ENCODE data around the gene STAG1.

GRCh38 chr3:136708333-136708985, 43.7 kb downstream of the STAG1 start:
- TF ChIP-seq POLR2A (IDR thresholded peaks at IDR 0.05; ENCODE audit: low read length) (no peak), GATA1 (IDR thresholded peaks at IDR 0.05; ENCODE audit: low read depth, low read length) (no peak)
